ENCODE data around the gene FBXO34.

DNA sequence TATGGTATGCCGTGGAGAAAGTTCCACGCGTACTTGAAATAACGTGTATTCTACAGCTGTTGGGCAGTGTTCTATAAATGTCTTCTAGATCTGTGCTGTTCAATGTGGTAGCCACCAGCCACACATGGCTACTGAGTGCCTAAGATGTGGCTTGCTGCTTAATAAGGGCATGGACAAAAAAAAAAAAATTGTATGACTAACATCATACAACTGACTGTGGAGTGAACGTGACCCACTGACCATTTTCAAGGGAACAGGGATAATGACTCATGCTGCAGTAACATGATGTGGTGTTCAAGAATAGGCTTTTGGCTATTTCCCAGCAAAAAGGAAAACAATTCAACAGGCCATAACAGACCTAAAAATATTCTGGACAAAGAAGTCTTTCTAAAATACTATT is 127.5 kb downstream of the FBXO34 start:
- TF ChIP-seq, protein P1, sequence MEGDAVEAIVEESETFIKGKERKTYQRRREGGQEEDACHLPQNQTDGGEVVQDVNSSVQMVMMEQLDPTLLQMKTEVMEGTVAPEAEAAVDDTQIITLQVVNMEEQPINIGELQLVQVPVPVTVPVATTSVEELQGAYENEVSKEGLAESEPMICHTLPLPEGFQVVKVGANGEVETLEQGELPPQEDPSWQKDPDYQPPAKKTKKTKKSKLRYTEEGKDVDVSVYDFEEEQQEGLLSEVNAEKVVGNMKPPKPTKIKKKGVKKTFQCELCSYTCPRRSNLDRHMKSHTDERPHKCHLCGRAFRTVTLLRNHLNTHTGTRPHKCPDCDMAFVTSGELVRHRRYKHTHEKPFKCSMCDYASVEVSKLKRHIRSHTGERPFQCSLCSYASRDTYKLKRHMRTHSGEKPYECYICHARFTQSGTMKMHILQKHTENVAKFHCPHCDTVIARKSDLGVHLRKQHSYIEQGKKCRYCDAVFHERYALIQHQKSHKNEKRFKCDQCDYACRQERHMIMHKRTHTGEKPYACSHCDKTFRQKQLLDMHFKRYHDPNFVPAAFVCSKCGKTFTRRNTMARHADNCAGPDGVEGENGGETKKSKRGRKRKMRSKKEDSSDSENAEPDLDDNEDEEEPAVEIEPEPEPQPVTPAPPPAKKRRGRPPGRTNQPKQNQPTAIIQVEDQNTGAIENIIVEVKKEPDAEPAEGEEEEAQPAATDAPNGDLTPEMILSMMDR (IDR thresholded peaks at IDR 0.05), result no peak
- TF ChIP-seq POLR2A (IDR thresholded peaks at IDR 0.05), result peak in 1 of 2 donors; percentile 31

Measured in adrenal gland (tissue), 5 donors.